Posterior vena cava (tissue), 2 donors: ENCODE data around the gene BIRC2. TPM values are rescaled to one million over a fixed set of nuclear protein-coding genes. Genes with fewer than 3 reads are reported as not detected.
A peak's percentile ranks its signal among the peaks of the same experiment; 100 is the strongest.
"Not testable (repeated sequence)": the region's sequence is repeated elsewhere in the genome, so short reads cannot be mapped to it uniquely, and the experiment has no call there.

Experiments
- DNase-seq: peaks from one replicate; pipeline ENCODE4 v3.0.0-alpha.2; 2020; ENCODE audit warnings: low spot score
- intact Hi-C, 2 donors: fragments of 100-400 bp; cut with DNase I; formaldehyde crosslinking; loops; one replicate each; pipeline versions ENCODE4 v1.14.1 to v1.14.2; 2022 to 2023
- long read RNA-seq, 2 donors: library from polyadenylated mRNA; unstranded; transcript quantifications; one replicate each; pipeline ENCODE4 v2.0.0, GENCODE V29; 2020 to 2021
- total RNA-seq, 2 donors: library from RNA; stranded (reverse); fragmentation: NEBNext Ultra II Directional; extraction: Animal tissue kit (Norgen Biotek cat#: 25700); gene quantifications; one replicate each; pipeline ENCODE4 v1.2.1, GENCODE V29; 2021
- donor health status: DM: yes; HTN: yes; CAD: no.
- donor health status: DM: yes; HTN: yes; CAD: no.

Gene BIRC2
- total RNA-seq, result 10 to 100 TPM; 36.5 to 44.9 TPM
- long read RNA-seq, donor 1, transcript BIRC2-201 (9 exons, 3,743 nt), result major isoform, 5 of 10 reads
- long read RNA-seq, donor 1, partial matches to known transcripts, result 3 of 10 reads
- long read RNA-seq, donor 1, other reads (novel, unspliced or antisense), result 2 of 10 reads
- long read RNA-seq, donor 2, partial matches to known transcripts, result 5 of 7 reads
- long read RNA-seq, donor 2, other reads (novel, unspliced or antisense), result 2 of 7 reads

- intact Hi-C loops, result loop anchor here in 1 of 2 donors (10.0 kb wide), 1 partner anchor 62 kb away; no protein-coding TSS in a partner anchor
- DNase-seq, result peak; percentile 98
These were observed at the start of gene BIRC2 for GRCh38 chr11:102346748-102347461. Gene BIRC2, plus strand, starts transcription at chr11:102347214. Its CDS starts 2,641 bp downstream, at chr11:102349855.

- intact Hi-C loops, DNase-seq: not testable (repeated sequence)
These were observed 46.2 kb upstream of the BIRC2 start for GRCh38 chr11:102300837-102301236.

- intact Hi-C loops, result no loop called here
- no peak for DNase-seq
These were observed 44.8 kb upstream of the BIRC2 start for GRCh38 chr11:102302241-102302640.

- intact Hi-C loops, result no loop called here
- DNase-seq, result no peak
These were observed 42.3 kb upstream of the BIRC2 start for GRCh38 chr11:102304686-102305085.

- no peak for DNase-seq
- intact Hi-C loops, result no loop called here
These were observed 41.5 kb upstream of the BIRC2 start for GRCh38 chr11:102305352-102306047.

DNA sequence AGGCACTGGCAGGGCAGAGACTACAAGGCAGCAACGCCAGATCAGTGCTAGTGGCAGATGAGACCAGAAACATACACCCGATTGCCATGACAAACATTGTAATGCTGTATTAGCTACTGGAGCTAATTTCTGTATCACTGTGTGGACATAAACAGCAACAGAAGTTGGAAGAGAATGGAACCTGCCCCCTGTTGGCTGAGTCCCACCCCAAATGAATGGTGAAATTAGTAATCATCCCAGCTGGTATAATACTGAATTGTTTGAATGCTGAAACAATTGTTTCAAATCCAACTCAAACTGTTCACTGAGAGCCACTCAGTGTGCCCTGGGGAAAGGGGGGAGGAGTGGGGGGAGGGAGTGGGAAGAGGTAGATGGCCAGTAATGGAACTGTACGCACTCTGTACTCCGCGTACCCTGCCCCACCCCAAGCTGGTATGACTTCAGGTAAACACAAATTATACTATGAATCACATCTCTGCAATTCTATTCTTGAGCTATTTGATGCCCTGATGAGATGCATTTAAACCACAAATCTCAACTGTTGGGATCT is 40.9 kb upstream of the BIRC2 start:
- DNase-seq, result no peak
- intact Hi-C loops, result no loop called here

DNA sequence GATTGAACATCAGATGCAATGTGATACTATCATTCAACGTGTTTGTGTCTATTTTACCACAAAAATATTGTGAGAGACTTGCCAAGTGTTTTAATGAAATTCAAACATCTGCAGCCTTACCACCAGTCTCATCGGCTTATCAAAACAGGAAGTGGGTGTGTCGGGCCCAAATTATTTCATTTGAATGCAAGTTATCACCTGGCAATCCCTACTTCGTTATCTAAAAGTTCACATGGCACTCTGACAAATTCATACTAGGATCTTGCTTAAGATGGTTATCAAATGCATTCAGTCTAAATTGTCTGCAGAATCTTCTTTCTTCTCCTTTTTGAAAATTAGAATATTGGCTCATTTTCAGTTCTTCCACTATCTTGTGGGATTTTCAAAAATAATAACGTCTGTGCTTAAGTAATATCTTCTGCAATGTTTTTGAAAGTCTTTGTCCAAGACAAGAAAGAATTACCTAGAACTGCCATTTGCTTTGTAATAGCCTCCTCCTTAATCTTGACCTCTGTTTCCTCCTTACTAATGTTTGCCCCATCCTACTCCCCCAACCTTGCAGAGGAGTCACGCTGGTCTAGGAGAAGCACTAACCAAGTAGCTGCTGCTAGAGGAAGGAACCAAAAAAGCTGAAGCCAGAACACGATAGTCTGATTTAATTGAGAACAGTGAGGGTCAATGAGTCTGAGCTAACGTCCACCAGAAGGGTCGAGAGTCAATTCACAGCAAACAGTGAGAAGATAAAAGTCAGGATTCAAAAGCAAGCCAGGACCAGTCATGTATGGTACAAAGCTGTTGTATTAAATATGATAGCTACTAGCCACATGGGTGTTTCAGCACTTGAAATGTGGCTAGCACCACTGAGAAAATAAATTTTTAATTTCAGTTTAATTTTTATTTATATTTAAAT is 39.9 kb upstream of the BIRC2 start:
- intact Hi-C loops, result no loop called here
- no peak for DNase-seq

- intact Hi-C loops, result no loop called here
- no peak for DNase-seq
These were observed 39.3 kb upstream of the BIRC2 start for GRCh38 chr11:102307727-102308038.

GRCh38 chr11:102309621-102310541 is 37.1 kb upstream of the BIRC2 start:
- DNase-seq, result no peak
- intact Hi-C loops, result no loop called here

- no peak for DNase-seq
- intact Hi-C loops, result no loop called here
These were observed 34.3 kb upstream of the BIRC2 start for GRCh38 chr11:102312667-102313066.

DNA sequence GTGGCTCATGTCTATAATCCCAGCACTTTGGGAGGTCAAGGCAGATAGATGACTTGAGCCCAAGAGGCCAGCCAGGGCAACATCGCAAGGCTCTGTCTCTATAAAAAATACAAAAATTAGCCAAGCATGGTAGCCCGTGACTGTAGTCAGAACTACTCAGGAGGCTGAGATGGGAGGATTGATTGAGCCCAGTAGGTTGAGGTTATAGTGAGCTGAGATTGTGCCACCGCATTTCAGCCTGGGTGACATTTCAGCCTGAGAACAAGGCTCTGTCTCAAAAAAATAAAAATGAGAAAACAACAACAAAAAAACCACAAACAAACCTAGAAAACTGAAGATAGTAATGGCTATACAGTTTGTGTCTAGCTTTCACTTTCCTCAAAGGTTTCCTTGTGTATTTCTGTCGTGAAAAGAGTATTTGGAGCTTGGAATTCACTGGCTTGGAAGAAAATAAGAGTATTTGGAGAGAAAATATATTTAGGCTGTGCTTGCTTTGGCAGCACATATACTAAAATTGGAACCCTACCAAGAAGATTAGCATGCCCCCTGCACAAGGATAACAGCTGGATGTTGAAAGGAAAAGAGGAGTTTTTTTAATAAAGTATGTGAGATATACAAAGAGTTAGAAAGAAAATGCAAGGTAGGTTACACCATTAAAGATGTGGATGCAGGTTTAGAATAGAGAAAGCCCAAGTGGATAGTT is 33.6 kb upstream of the BIRC2 start:
- no peak for DNase-seq
- intact Hi-C loops, result no loop called here

GRCh38 chr11:102314784-102315183 is 32.2 kb upstream of the BIRC2 start:
- DNase-seq, result no peak
- intact Hi-C loops, result no loop called here

GRCh38 chr11:102316346-102316904 is 30.6 kb upstream of the BIRC2 start:
- no peak for DNase-seq
- intact Hi-C loops, result no loop called here

GRCh38 chr11:102317099-102317767 is 29.8 kb upstream of the BIRC2 start, which contains the start of gene BIRC3:
Gene BIRC3, plus strand, starts transcription at chr11:102317484. Its CDS starts 7,026 bp downstream, at chr11:102324510.
- intact Hi-C loops, result no loop called here
- DNase-seq, result peak; percentile 94

DNA sequence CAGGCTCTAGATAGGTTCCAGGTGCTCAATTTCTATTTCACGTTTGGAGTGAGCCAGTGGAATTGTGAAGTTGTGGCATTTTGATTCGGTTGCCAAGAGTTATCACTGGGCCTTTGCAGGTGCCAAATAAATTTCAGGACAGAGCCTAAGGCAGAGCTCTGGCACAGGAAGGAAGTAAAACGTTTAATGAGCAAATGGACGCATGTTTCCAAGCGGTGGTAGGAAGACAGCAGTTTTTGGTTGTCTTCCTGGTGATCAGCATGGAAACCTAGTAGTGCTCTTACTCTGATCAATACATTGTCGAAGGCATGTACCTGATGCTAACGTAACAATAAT is 29.3 kb upstream of the BIRC2 start:
- no peak for DNase-seq
- intact Hi-C loops, result no loop called here

- intact Hi-C loops, result no loop called here
- DNase-seq, result no peak
These were observed 28.5 kb upstream of the BIRC2 start for GRCh38 chr11:102318469-102318868.

DNA sequence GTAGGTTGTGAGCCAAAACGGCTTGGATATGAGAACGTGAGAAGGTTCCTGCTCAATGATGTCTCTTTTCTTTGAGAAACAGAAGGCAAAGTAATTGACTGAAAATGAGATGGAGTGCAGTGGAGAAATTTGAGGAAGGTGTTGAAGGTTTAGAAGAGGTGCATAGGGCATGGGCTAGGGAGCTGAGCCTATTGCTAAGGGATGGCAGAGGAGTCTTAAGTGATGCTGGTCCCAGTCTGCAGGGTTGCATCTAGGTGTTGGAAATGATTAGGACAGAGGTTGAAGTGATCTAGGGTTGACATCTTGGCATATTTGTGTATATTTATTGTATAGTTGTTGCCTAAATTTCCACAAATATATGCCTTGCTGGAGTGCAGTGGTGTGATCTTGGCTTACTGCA is 27.5 kb upstream of the BIRC2 start:
- intact Hi-C loops, result no loop called here
- no peak for DNase-seq
